HCEC 1CT (cell line): Measurements from ENCODE around the gene MCF2L.
"Not testable (repeated sequence)": the region's sequence is repeated elsewhere in the genome, so short reads cannot be mapped to it uniquely, and the experiment has no call there.

Experiments
- DNase-seq: peaks from one replicate; pipeline ENCODE4 v3.0.0-alpha.2; 2017

Gene MCF2L

GRCh38 chr13:113020323-113021080 is 51.5 kb downstream of the MCF2L start:
- no peak for DNase-seq

GRCh38 chr13:113021391-113021790 is 52.4 kb downstream of the MCF2L start:
- DNase-seq, result no peak

GRCh38 chr13:113021811-113022210 is 52.8 kb downstream of the MCF2L start:
- DNase-seq, result no peak

GRCh38 chr13:113022391-113022744 is 53.4 kb downstream of the MCF2L start:
- no peak for DNase-seq

- no peak for DNase-seq
Measured at GRCh38 chr13:113022745-113023574, 53.9 kb downstream of the MCF2L start.

- no peak for DNase-seq
Measured at GRCh38 chr13:113023694-113024430, 54.8 kb downstream of the MCF2L start.

- DNase-seq, result no peak
Measured at GRCh38 chr13:113024466-113024865, 55.5 kb downstream of the MCF2L start.

GRCh38 chr13:113026391-113026910 is 57.4 kb downstream of the MCF2L start:
- DNase-seq, result no peak

- DNase-seq, result no peak
Measured at GRCh38 chr13:113027095-113027494, 58.1 kb downstream of the MCF2L start.

- no peak for DNase-seq
Measured at GRCh38 chr13:113027566-113027965, 58.6 kb downstream of the MCF2L start.

- no peak for DNase-seq
Measured at GRCh38 chr13:113028336-113029060, 59.5 kb downstream of the MCF2L start.

- DNase-seq, result no peak
Measured at GRCh38 chr13:113029061-113029445, 60.0 kb downstream of the MCF2L start.

- DNase-seq, result no peak
Measured at GRCh38 chr13:113029487-113030258, 60.7 kb downstream of the MCF2L start.

GRCh38 chr13:113030259-113030640 is 61.2 kb downstream of the MCF2L start:
- DNase-seq, result not testable (repeated sequence)

GRCh38 chr13:113031465-113031864 is 62.5 kb downstream of the MCF2L start:
- DNase-seq, result no peak

- no peak for DNase-seq
Measured at GRCh38 chr13:113032291-113032690, 63.3 kb downstream of the MCF2L start.

GRCh38 chr13:113033054-113033850 is 64.2 kb downstream of the MCF2L start:
- no peak for DNase-seq

GRCh38 chr13:113034451-113035212 is 65.6 kb downstream of the MCF2L start:
- DNase-seq, result peak; percentile 35

GRCh38 chr13:113035213-113035800 is 66.3 kb downstream of the MCF2L start:
- no peak for DNase-seq

- DNase-seq, result no peak
Measured at GRCh38 chr13:113036401-113036800, 67.4 kb downstream of the MCF2L start.
